ENCODE measurements around the gene PNPLA7. TPM values are rescaled to one million over a fixed set of nuclear protein-coding genes. Genes with fewer than 3 reads are reported as not detected.

Gene PNPLA7
- total and polyA plus RNA-seq, 2 of the 8 experiments (the other 6 are each of a cell fraction or from before 2014, with no cell fraction given): 0.35 to 0.47 TPM

DNA sequence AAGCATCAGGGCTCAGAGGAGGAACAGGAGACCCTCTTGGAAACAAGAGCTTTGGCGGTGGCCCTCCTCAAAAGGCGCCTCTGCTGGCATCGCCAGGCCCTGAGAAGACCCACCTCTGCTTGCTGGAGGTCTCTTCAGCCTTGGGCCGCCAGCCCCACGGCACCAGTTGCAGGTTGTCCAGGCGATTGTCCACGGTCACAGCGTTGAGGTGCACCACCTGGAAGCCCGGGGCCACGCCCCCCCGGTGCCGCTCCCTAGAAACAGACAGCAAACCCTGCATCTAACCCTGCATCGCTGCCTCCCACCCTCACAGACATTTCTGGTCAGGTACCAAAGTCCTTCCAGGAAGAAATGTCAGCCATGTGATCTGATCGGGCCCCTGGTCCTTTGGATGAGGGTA lies 36.7 kb upstream of the PNPLA7 start:
- no peak for DNase-seq (ENCODE audit: low read depth in 1 of 2, low spot score in 2 of 2)
- peaks cover 32% of the 10 kb centered on the region for H3K79me1 ChIP-seq (ENCODE audit: low read depth, low read length)
- H2BK12ac ChIP-seq (ENCODE audit: low read depth, low read length): no peak overlapping the region
- no peak overlapping the region for H3K56ac ChIP-seq (replicated peaks; ENCODE audit: insufficient read length, low read depth, low read length)
- ChIA-PET CTCF (ENCODE audit: partially characterized antibody) (interaction anchor here (0.7 to 3.3 kb wide), 4 partner anchors 16 to 71 kb away, joined by 3 to 12 read pairs (median 4); no protein-coding TSS in a partner anchor), POLR2A (ENCODE audit: partially characterized antibody) (interaction anchor here (1.1 kb wide), 1 partner anchor 18 kb away, joined by 3 read pairs; the partner anchor contains the start of gene ARRDC1)
- H3K79me2 ChIP-seq (ENCODE audit: control insufficient read depth in 1 of 2, insufficient read depth in 2 of 2, low read length in 2 of 2): peaks cover 0 to 22% of the 10 kb centered on the region in 2 experiments; a peak in 2 of 4 replicates
- no peak overlapping the region for H3K4me2 ChIP-seq (ENCODE audit: insufficient read depth in 1 of 2, low read depth in 2 of 2, low read length in 2 of 2)
- H2BK20ac ChIP-seq (ENCODE audit: low read length): no peak overlapping the region
- no peak overlapping the region for H3K9ac ChIP-seq (replicated peaks in 1 of 4; ENCODE audit: extremely low read depth in 1 of 4, low read depth in 3 of 4, low read length in 3 of 4)
- 93% methylated on average over 12 of the region's 14 CpGs; no CpG with 5 or more reads in 1 of the 2 experiments for WGBS, 2 experiments (ENCODE audit: extremely low coverage in 1 of 2, insufficient coverage in 1 of 2, insufficient read length in 1 of 2, insufficient replicate concordance in 2 of 2, low coverage in 1 of 2, low lambda C conversion rate in 2 of 2, missing lambda C conversion rate in 1 of 2)
- H3K14ac ChIP-seq (ENCODE audit: insufficient read length): no peak overlapping the region
- H3K4me3 ChIP-seq (ENCODE audit: extremely low read depth in 1 of 4, insufficient read depth in 2 of 4, low read depth in 3 of 4, low read length in 4 of 4): no peak overlapping the region
- no peak overlapping the region for H3K4ac ChIP-seq (replicated peaks; ENCODE audit: insufficient read length, low read depth, low read length)
- no peak overlapping the region for H4K91ac ChIP-seq (replicated peaks; ENCODE audit: insufficient read length, low read length)
- peaks cover 25 to 46% of the 10 kb centered on the region in 2 experiments for H4K20me1 ChIP-seq (replicated peaks in 1 of 2; ENCODE audit: control insufficient read depth in 1 of 2, insufficient read depth in 2 of 2, low read length in 2 of 2)
- no peak overlapping the region for H2BK15ac ChIP-seq (ENCODE audit: low read length)
- no peak overlapping the region for H3K23ac ChIP-seq (ENCODE audit: insufficient read length)
- H2AK5ac ChIP-seq (ENCODE audit: low read depth, low read length): no peak overlapping the region
- H2BK5ac ChIP-seq (ENCODE audit: low read depth, low read length): no peak overlapping the region
- no peak overlapping the region for H3K18ac ChIP-seq (ENCODE audit: extremely low read depth, low read length)
- TF ChIP-seq EGR1 (IDR thresholded peaks at IDR 0.05; ENCODE audit: borderline replicate concordance, low read depth, low read length) (no peak), GABPA (IDR thresholded peaks at IDR 0.05; ENCODE audit: borderline replicate concordance, insufficient read depth, low read length) (no peak), SIN3A (conservative IDR thresholded peaks at IDR 0.05 in 1 of 2, IDR thresholded peaks at IDR 0.05 in 1 of 2; ENCODE audit: low read depth in 1 of 2, low read length in 2 of 2) (no peak), EZH2 (IDR thresholded peaks at IDR 0.05; ENCODE audit: low read depth, low read length, severe bottlenecking) (no peak), JUN (IDR thresholded peaks at IDR 0.05; ENCODE audit: low read depth, low read length) (no peak), CREB1 (IDR thresholded peaks at IDR 0.05) (no peak), SP1 (IDR thresholded peaks at IDR 0.05; ENCODE audit: low read depth, low read length) (no peak), TBP (IDR thresholded peaks at IDR 0.05; ENCODE audit: low read depth, low read length) (no peak)
- H3K23me2 ChIP-seq (ENCODE audit: low read depth, low read length): peaks cover 8% of the 10 kb centered on the region; the same call in 1 of the 2 replicates
- no peak overlapping the region for H4K5ac ChIP-seq (ENCODE audit: insufficient read length, low read depth, low read length)
- no peak overlapping the region for H3K27ac ChIP-seq (ENCODE audit: low read depth, low read length)
- no peaks in the 10 kb centered on the region; a peak in 1 of 7 replicates for H3K27me3 ChIP-seq (replicated peaks in 1 of 4; ENCODE audit: control insufficient read depth in 3 of 4, extremely low read depth in 1 of 4, insufficient read depth in 3 of 4, low read length in 3 of 4)
- no peak for FAIRE-seq
- H2AFZ ChIP-seq (ENCODE audit: low read length): no peak overlapping the region
- peak overlapping the region; percentile 72; the same call in 1 of the 2 replicates for H4K8ac ChIP-seq (ENCODE audit: extremely low read depth, insufficient read depth, low read length)
- H3K4me1 ChIP-seq (replicated peaks in 1 of 4; ENCODE audit: control insufficient read depth in 3 of 4, insufficient read depth in 4 of 4, low read length in 3 of 4): peaks cover 0 to 7% (median 5%) of the 10 kb centered on the region in 4 experiments; a peak in 5 of 7 replicates
- no peaks in the 10 kb centered on the region for H3K9me3 ChIP-seq (ENCODE audit: insufficient read depth in 2 of 2, low read depth in 1 of 2, low read length in 1 of 2)
- H3K36me3 ChIP-seq (ENCODE audit: control insufficient read depth in 2 of 4, insufficient read depth in 4 of 4, low read length in 3 of 4): peaks cover 29 to 59% (median 45%) of the 10 kb centered on the region in 4 experiments
- H2BK120ac ChIP-seq (replicated peaks; ENCODE audit: low read depth, low read length): no peak overlapping the region

Data from H1 (cell line).